Vagina (tissue), 2 donors: ENCODE results near the gene ZNRF1. TPM values are rescaled to one million over a fixed set of nuclear protein-coding genes. Genes with fewer than 3 reads are reported as not detected.

Experiments used
- DNase-seq, 2 donors: peaks; one replicate each; pipeline ENCODE4 v3.0.0-alpha.2; 2017; ENCODE audit errors: extremely low spot score in 2 of 2
- H3K27ac ChIP-seq: fragments of 200-600 bp; sonication (generic); one replicate; pipeline ENCODE4 v1.5.1; 2019
- H3K27me3 ChIP-seq: fragments of 200-600 bp; sonication (generic); one replicate; pipeline ENCODE4 v1.5.1; 2019
- H3K36me3 ChIP-seq, 2 donors: fragments of 200-600 bp; sonication (generic); one replicate each; pipeline ENCODE4 v1.5.1; 2017 to 2019
- H3K4me1 ChIP-seq: fragments of 200-600 bp; sonication (generic); one replicate; pipeline ENCODE4 v1.5.1; 2019
- H3K4me3 ChIP-seq, 2 donors: fragments of 200-600 bp; sonication (generic); 1 replicate in 1 of 2; 2 replicates in 1 of 2; pipeline ENCODE4 v1.5.1; 2016 to 2019
- H3K9me3 ChIP-seq: fragments of 200-600 bp; sonication (generic); one replicate; pipeline ENCODE4 v1.5.1; 2019
- CTCF ChIP-seq, 3 experiments: fragments of 450-650 bp in 2 of 3; fragments of 200-600 bp in 1 of 3; sonication (generic) in 1 of 3; IDR thresholded peaks; one replicate each; pipeline ENCODE4 v1.5.1; 2017 to 2019; ENCODE audit warnings: antibody characterized with exemption in 3 of 3, mild to moderate bottlenecking in 2 of 3, moderate library complexity in 2 of 3
- POLR2A ChIP-seq, 2 donors: fragments of 450-650 bp; IDR thresholded peaks; one replicate each; pipeline ENCODE4 v1.6.1; 2017; ENCODE audit warnings: antibody characterized with exemption in 2 of 2, mild to moderate bottlenecking in 2 of 2, moderate library complexity in 2 of 2
- POLR2AphosphoS5 ChIP-seq, 2 donors: sonication (generic); formaldehyde crosslinking; IDR thresholded peaks; one replicate each; pipeline ENCODE4 v1.9.0; 2017; ENCODE audit warnings: antibody characterized with exemption in 2 of 2, mild to moderate bottlenecking in 2 of 2, low read depth in 1 of 2; ENCODE audit not compliant: insufficient read depth in 1 of 2
- intact Hi-C: fragments of 100-400 bp; cut with DNase I; formaldehyde crosslinking; loops from one replicate; pipeline ENCODE4 v1.15.1; 2023
- total RNA-seq: library from RNA; depleted of rRNA; stranded (reverse); fragments of >200 nt; gene quantifications from one replicate; pipeline ENCODE4 v1.2.3, GENCODE V29; 2016

ZNRF1 gene
- total RNA-seq, 1 donor from 2014 or later = 20.1 TPM

DNA sequence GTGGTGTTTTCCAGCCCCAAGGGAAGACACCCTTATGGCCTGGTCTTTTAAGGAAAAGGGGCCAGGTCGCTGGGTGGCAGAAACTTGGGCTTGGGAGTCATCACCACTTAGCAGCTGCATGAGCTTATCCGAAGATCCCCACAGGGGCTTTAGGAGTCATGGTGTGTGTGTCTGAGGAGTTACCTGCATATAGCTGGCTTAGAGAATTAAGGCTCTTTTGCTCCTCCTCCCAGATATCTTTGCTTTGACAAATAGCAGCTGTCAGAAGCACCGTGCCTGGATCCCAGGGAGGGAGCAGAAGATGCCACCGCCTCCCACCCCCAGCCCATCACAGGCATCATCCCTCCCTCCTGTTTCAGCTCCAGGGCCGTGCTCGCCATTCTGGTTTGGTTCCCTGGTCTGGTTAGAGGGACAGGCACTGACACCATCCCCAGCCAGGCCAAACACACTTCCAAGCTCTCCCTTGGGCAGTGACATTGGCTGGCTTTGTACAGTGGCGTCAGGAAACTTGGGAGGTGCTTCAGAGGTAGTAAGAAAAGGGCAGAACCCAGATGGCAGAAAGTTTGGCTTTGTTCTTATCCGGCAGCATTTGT lies 100.3 kb downstream of the ZNRF1 start:
- TF ChIP-seq POLR2AphosphoS5 (IDR thresholded peaks at IDR 0.05; ENCODE audit: insufficient read depth in 1 of 2, low read depth in 1 of 2) (no peak), CTCF (IDR thresholded peaks at IDR 0.05) (no peak), POLR2A (IDR thresholded peaks at IDR 0.05) (no peak)
- no peak overlapping the region for H3K4me3 ChIP-seq
- H3K36me3 ChIP-seq = no peaks in the 10 kb centered on the region
- H3K27me3 ChIP-seq = no peaks in the 10 kb centered on the region
- DNase-seq = no peak
- intact Hi-C loops = no loop called here
- peaks cover 43% of the 10 kb centered on the region for H3K4me1 ChIP-seq
- H3K9me3 ChIP-seq = no peaks in the 10 kb centered on the region
- peak overlapping the region; percentile 24 for H3K27ac ChIP-seq

- peak in 1 of 2 donors; percentile 87 for DNase-seq
- Histone ChIP-seq H3K4me3 (no peak overlapping the region), H3K4me1 (peaks cover 48% of the 10 kb centered on the region), H3K36me3 (no peaks in the 10 kb centered on the region), H3K27ac (peak overlapping the region; percentile 24), H3K27me3 (no peaks in the 10 kb centered on the region), H3K9me3 (no peaks in the 10 kb centered on the region)
- TF ChIP-seq CTCF (IDR thresholded peaks at IDR 0.05) (no peak), POLR2AphosphoS5 (IDR thresholded peaks at IDR 0.05; ENCODE audit: insufficient read depth in 1 of 2, low read depth in 1 of 2) (no peak), POLR2A (IDR thresholded peaks at IDR 0.05) (no peak)
- intact Hi-C loops = no loop called here
Measured at GRCh38 chr16:75099738-75100602, 101.1 kb downstream of the ZNRF1 start.

- Histone ChIP-seq H3K9me3 (no peaks in the 10 kb centered on the region), H3K27me3 (no peaks in the 10 kb centered on the region), H3K4me3 (no peak overlapping the region), H3K4me1 (peaks cover 54% of the 10 kb centered on the region), H3K36me3 (no peaks in the 10 kb centered on the region), H3K27ac (peak overlapping the region; percentile 24)
- TF ChIP-seq POLR2AphosphoS5 (IDR thresholded peaks at IDR 0.05; ENCODE audit: insufficient read depth in 1 of 2, low read depth in 1 of 2) (no peak), POLR2A (IDR thresholded peaks at IDR 0.05) (no peak), CTCF (IDR thresholded peaks at IDR 0.05) (no peak)
- intact Hi-C loops = no loop called here
- DNase-seq = no peak
Measured at GRCh38 chr16:75100603-75100990, 101.8 kb downstream of the ZNRF1 start.

DNA sequence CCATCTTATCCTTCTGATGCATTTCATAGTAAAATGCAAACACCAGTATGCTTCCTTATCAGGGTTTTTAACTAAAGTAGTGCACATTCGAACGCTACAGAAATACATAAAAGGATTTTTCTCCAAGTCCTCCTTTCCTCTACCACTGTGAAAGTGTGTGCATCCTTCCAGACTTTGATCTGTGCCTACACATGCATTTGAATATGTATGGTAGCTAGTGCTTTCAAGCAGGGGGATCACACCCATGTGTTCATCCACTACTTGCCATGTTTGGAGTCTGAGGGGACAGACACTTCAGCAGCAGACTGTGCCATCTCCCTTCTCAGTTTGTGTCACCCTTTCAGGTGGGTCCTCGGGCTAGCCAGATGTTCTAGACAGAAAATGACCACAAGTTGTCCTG lies 102.8 kb downstream of the ZNRF1 start:
- no peak for DNase-seq
- H3K27ac ChIP-seq = no peak overlapping the region
- H3K9me3 ChIP-seq = no peaks in the 10 kb centered on the region
- H3K27me3 ChIP-seq = no peaks in the 10 kb centered on the region
- intact Hi-C loops = no loop called here
- H3K36me3 ChIP-seq = no peaks in the 10 kb centered on the region
- peaks cover 56% of the 10 kb centered on the region for H3K4me1 ChIP-seq
- no peak for TF ChIP-seq POLR2A (IDR thresholded peaks at IDR 0.05)
- no peak for TF ChIP-seq POLR2AphosphoS5 (IDR thresholded peaks at IDR 0.05; ENCODE audit: insufficient read depth in 1 of 2, low read depth in 1 of 2)
- no peak for TF ChIP-seq CTCF (IDR thresholded peaks at IDR 0.05)
- no peak overlapping the region for H3K4me3 ChIP-seq

GRCh38 chr16:75102595-75102994 lies 103.8 kb downstream of the ZNRF1 start:
- Histone ChIP-seq H3K36me3 (no peaks in the 10 kb centered on the region), H3K4me1 (peaks cover 56% of the 10 kb centered on the region), H3K27ac (no peak overlapping the region), H3K27me3 (no peaks in the 10 kb centered on the region), H3K9me3 (no peaks in the 10 kb centered on the region), H3K4me3 (no peak overlapping the region)
- intact Hi-C loops = no loop called here
- TF ChIP-seq CTCF (IDR thresholded peaks at IDR 0.05) (no peak), POLR2A (IDR thresholded peaks at IDR 0.05) (no peak), POLR2AphosphoS5 (IDR thresholded peaks at IDR 0.05; ENCODE audit: insufficient read depth in 1 of 2, low read depth in 1 of 2) (no peak)
- DNase-seq = no peak
